ENCODE data around the gene GSTO1.
"Not testable (repeated sequence)": the region's sequence is repeated elsewhere in the genome, so short reads cannot be mapped to it uniquely, and the experiment has no call there.

The GSTO1 gene

DNA sequence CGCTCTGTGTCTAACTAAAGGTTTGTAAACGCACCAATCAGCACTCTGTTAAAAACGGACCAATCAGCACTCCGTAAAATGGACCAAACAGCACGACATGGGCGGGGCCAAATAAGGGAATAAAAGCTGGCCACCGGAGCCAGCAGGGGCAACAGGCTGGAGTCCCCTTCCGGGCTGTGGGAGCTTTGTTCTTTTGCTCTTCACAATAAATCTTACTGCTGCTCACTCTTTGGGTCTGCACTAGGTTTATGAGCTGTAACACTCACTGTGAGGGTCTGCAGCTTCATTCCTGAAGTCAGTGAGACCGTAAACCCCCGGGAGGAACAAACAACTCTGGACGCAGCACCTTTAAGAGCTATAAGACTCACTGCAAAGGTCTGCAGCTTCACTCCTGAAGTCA lies 5.8 kb upstream of the GSTO1 start:
- in situ Hi-C loops (cut with MboI; ENCODE audit: low sequenced_read_pairs) = not testable (repeated sequence)

DNA sequence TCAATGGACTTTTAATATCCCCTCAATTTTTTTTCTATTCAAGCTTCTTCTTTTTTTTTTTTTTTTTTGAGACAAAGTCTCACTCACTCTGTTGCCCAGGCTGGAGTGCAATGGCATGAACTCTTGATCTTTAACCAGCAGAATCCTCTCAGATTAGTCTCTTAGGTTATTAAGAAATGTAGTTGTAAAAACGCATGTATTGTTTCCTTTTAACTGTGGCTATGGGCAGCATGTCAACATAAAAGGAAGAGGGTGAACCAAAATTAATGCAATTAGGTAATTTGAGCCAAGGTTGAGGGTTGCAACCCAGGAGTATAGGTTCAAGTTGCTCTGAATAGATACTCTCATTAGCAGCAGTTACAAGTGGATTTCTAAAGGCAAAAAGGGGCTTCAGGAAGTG lies 4.3 kb upstream of the GSTO1 start:
- in situ Hi-C loops (cut with MboI; ENCODE audit: low sequenced_read_pairs) = no loop called here

DNA sequence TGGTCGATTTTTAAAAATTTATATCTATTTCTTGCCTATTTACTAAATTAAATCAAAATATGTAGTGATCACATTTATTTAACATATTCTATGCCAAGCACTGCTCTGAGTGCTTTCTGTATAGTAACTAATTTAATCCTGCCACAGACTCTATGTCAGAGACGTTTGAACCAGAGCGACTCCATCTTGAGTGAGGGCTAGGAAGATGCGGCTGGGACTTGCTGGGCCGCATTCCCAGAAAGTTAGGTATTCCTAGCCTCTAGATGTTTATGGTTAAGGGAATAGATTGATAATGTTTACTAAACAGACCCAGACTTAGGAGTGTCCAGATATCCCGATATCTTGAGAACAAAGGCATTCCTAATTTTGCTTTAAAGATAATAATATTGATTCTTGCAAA lies 3.2 kb upstream of the GSTO1 start:
- in situ Hi-C loops (cut with MboI; ENCODE audit: low sequenced_read_pairs) = no loop called here

DNA sequence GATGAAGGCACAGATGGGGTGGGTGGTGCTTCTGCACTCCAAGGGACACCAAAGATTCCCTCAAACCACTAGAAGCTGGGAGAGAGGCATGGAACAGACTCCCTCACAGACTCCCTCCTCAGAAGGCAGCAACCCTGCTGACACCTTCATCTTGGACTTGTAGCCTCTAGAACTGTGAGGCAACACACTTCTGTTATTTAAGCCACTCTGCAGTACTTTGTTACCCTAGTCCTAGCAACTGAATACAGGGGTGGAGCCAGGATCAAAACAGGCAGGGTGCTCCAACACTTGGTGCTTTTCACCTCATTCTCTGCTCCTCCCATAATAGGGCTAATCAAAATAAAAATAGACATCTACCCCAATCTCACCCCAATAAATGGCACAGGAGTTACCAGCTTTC lies 2.3 kb upstream of the GSTO1 start:
- in situ Hi-C loops (cut with MboI; ENCODE audit: low sequenced_read_pairs) = no loop called here

DNA sequence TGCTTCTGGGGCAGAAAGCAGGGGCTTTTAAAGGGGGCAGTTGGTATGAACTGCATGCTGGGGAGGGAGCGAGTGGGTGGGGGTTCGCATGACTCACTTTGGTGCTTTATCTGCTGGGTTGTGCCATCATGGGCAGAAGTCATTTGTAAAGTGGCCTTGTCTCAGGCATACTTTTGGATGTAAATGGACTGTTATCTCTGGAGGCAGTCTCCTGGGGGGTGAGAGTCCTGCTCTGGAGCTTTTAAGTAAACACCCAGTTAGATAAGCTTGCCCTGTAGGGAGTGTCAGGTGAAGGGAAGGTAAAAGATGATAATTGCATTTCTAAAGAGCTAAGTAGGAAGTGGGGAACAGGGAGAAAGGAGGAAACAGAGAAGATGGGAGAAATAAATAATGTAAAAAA lies 1.6 kb upstream of the GSTO1 start:
- in situ Hi-C loops (cut with MboI; ENCODE audit: low sequenced_read_pairs) = no loop called here

DNA sequence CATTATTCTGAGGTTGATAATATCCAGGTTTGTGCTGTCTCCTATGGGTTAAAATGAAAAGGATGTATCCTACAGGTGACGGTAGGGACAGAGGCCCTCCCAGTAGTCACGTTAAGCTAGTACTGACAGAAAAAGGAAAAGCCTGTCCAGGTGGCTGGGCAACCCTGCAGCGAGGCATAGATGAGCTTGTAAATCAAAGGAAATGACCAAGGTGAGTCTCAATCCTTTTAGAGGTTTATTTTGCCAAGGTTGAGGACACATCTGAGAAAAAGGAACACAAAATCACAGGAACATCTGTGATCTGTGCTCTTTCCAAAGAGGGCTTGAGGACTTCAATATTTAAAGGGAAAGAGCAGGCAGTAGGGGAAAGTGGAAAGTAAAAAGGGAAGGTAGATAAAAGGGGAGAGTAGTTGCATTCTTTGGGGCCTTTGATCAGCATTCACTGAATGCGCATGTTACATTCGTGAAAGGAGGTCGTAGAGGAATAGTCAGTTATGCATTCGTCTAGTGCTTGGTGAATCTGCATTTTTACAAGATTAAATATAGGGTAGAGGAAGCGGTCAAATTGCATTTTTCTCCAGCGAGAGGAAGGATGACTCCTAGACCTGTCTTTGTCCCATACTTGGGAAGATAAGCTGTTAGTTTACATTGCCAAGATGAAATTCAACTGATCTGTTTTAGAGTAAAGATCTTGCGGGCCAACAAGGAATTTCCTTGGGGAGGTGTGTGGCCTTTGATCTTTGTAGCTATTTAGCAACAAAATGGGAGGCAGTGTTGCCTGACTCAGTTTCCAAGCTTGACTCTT lies 884 bp upstream of the GSTO1 start:
- in situ Hi-C loops (cut with MboI; ENCODE audit: low sequenced_read_pairs) = no loop called here

DNA sequence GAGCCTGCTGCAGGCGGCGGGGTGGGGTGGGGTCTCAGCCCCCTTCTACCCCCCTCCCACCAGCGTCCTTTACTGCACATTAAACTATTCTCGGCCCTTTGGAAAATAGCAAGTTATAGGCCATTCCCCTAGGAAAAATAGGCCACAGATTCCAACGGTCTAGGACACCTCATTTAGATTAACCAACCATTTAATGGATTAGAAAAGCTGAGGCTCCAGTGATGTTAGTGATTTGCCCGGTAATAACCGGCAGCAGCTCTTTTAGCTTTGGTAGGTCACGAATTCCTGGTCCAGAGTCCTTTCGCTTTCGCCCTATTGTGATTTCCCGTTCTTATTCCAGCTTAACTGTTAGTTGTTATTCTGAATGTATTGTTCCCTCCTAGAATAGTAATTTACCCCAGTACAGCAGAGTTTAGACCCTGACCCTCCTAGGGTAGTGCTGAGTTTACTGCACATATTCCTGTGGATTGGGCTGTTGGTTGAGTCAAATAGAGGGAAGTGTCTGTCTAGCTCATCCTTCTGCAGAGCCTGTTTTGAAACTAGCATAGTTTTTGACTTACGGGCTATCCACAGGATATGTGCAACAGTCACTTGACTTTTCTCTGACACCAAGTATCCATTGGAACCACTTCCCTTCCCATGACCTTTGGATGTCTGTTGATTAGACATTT lies 754 bp downstream of the GSTO1 start:
- in situ Hi-C loops (cut with MboI; ENCODE audit: low sequenced_read_pairs) = no loop called here

DNA sequence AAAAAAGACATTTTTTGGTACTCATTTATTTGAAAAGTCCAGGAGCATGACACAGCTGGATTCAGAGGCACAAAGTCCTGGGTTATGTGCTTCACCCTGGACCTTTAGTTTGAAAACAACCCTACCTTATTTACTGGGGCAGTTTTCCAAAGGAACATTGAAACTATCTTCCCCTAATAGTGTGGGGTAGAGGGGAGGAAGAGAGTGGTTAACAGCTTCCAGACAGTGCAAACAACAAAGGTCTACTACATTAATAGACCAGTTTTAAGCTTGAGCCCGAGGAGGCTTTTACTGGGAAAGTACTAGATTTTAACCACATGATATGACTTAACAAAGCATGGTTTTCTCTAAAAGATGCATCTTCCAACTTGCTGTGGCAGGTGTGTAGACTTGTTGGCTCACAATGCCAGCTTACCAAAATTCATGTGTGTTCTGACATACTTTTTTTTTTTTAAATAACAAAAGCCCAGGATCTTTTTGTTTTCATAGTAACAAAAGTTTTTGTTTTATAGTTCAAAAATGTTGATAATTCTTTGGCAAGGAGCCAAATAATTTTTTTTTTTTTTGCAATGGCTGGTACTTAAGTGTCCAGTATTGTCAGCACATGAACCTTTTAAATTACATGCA lies 1.8 kb downstream of the GSTO1 start:
- in situ Hi-C loops (cut with MboI; ENCODE audit: low sequenced_read_pairs) = no loop called here

DNA sequence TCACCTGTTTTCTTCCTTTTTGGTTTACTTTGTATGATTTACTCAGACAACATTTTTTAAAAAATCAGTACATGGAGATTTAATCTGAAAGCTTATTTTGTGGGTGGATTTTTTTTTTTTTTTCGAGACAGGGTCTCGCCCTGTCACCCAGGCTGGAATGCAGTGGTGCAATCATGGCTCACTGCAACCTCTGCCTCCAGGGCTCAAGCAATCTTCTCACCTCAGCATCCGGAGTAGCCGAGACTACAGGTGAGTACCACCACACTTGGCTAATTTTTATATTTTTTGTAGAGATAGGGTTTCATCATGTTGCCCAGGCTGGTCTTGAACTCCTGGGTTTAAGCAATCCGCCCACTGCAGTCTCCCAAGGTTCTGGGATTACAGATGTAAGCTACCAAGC lies 2.5 kb downstream of the GSTO1 start:
- in situ Hi-C loops (cut with MboI; ENCODE audit: low sequenced_read_pairs) = no loop called here

DNA sequence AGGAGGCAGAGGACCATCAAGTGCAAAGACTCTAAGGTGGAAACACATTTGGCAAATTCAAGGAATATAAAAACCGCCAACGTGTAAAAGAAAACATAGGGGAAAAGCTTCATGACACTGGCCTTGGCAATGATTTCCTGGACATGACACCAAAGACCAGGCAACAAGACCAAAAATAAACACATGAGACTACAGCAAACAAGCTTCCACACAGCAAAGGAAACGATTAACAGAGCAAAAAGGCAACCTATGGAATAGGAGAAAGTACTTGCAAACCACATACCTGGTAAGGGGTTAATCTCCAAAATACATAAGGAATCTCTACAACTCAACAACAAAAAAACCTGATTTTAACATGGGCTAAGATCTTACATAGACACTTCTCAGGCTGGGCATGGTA lies 3.5 kb downstream of the GSTO1 start:
- in situ Hi-C loops (cut with MboI; ENCODE audit: low sequenced_read_pairs) = no loop called here

DNA sequence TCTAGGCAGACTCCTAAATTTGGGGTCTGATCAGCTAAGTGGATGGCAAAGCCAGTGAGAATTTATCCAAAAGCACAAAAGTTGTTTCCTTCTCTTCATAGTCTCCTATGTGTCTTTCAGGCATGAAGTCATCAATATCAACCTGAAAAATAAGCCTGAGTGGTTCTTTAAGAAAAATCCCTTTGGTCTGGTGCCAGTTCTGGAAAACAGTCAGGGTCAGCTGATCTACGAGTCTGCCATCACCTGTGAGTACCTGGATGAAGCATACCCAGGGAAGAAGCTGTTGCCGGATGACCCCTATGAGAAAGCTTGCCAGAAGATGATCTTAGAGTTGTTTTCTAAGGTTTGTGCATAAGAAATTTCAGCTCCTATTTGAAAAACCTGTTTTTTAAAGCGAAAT lies 4.8 kb downstream of the GSTO1 start:
- in situ Hi-C loops (cut with MboI; ENCODE audit: low sequenced_read_pairs) = no loop called here

DNA sequence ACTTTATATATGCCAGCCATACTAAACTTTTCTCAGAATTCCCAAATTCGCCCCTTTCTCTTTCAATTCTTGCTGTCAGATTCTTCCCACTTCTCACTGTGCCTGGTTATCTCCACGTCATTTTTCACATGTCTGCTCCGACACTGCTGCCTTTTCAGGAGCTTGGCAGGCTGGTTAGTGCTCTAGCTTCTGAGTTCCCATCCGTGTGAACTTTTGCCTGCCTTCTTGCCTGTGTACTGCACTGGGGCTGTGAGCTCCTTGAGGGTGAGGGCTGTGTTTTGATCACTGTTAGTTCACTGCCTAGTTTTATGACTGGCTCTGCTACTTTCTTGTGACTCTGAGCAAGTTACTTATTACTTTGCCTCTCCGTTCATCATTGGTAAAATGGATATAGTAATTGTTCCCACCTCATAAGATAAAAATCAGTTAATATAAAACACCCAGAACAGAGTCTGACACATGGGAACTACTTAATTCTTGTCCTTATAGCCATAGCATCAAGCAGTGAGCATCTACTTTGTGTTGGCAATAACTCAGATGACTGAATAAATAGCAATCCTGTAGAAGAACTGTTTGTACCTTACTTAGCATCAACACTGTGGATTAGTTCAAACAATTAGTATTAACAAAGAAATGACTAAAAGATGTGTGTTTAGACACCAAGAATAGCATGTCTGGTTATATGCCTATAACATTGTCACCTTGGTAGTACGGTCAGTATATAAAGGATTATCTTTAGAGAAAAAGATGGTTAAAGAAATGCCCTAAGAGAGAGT lies 5.5 kb downstream of the GSTO1 start:
- in situ Hi-C loops (cut with MboI; ENCODE audit: low sequenced_read_pairs) = no loop called here

DNA sequence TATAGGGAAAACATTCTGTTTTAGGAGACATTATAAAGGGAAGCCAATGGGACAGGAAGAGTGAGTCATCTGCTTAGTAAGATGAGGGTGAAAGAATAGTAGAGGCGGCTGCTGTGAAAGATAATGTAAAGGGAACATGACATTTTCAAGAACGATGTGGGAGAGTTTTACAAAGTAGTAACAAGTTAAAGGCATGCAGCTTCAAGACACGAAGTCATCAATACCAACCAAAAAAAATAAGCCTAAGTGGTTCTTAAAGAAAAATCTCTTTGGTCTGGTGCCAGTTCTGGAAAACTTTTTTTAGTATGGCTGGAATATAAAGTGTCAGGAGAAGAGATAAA lies 6.1 kb downstream of the GSTO1 start:
- in situ Hi-C loops (cut with MboI; ENCODE audit: low sequenced_read_pairs) = no loop called here

DNA sequence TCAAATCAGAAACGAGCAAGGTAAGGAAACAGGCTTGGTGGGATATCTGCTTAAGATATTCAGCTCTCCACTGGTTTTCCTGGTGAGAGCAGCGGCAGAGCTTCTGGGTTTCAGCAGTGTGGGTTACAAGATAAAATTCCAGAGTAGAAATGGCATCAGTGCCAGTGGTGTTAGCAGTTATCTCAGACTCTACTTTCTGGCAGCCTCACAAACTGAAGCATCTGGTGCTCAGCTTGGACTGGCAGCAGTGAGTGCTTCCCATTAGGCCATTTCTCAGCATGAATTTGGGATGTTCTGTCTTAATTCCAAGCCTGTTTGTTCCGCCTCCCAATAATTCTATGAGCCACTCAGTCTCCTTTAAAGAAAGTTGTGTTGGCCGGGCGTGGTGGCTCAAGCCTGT lies 7.4 kb downstream of the GSTO1 start:
- in situ Hi-C loops (cut with MboI; ENCODE audit: low sequenced_read_pairs) = no loop called here

DNA sequence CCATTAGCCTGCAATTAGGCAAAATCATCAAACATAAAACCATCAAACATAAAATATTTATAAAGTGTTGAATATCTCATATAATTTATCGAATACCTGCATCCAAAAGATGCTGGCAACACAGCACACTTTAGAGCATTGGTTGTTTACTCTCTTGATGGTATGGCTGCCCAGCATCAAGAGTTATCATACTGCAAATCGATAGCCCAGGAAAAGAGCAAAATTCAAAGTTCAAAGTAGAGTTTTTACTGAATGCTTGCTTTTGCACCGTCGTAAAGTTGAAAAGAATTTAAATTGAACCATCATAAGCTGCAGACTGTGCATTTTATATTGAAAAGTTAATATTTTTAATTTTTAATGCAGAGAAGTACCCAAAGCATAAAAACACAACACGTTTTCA lies 10.1 kb downstream of the GSTO1 start:
- in situ Hi-C loops (cut with MboI; ENCODE audit: low sequenced_read_pairs) = no loop called here

DNA sequence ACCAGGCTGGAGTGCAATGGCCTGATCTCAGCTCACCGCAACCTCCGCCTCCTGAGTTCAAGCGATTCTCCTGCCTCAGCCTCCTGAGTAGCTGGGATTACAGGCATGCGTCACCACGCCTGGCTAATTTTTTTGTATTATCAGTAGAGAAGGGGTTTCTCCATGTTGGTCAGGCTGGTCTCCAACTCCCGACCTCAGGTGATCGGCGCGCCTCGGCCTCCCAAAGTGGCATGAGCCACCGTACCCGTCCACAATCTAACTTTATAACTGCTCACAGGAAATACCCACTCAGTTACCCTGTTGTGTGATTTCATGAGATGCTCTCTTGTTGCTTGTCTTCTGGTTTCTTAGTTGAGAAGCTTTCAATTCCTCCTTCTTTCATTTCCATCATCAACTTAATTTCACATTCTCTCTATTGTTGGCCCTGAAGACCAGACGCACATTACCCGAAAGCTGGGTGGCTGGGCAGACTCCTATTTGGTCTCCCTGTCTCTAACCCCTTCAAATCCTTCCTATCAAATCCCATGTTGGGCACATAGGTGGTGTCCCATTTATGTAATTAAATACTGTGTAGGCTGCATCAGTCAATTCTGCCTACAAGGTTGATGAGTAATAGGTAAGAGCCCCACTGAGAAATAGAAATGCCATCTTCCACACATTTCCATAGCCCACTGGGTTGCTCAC lies 13.2 kb downstream of the GSTO1 start:
- in situ Hi-C loops (cut with MboI; ENCODE audit: low sequenced_read_pairs) = no loop called here

DNA sequence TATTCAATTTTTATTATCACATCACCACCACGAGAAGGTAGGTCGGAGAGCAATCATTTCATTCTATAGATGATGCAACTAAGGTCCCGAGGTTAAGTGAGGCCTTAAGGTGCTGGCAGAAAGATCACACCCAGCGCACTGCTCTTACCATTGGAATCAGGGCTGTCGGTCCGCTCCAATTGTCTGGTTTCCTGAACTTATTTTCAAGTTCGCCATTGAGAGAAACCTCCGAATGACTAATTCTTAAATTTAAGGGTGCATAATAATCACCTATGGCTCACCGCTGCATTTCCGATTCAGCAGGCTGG lies 13.7 kb downstream of the GSTO1 start:
- in situ Hi-C loops (cut with MboI; ENCODE audit: low sequenced_read_pairs) = no loop called here

DNA sequence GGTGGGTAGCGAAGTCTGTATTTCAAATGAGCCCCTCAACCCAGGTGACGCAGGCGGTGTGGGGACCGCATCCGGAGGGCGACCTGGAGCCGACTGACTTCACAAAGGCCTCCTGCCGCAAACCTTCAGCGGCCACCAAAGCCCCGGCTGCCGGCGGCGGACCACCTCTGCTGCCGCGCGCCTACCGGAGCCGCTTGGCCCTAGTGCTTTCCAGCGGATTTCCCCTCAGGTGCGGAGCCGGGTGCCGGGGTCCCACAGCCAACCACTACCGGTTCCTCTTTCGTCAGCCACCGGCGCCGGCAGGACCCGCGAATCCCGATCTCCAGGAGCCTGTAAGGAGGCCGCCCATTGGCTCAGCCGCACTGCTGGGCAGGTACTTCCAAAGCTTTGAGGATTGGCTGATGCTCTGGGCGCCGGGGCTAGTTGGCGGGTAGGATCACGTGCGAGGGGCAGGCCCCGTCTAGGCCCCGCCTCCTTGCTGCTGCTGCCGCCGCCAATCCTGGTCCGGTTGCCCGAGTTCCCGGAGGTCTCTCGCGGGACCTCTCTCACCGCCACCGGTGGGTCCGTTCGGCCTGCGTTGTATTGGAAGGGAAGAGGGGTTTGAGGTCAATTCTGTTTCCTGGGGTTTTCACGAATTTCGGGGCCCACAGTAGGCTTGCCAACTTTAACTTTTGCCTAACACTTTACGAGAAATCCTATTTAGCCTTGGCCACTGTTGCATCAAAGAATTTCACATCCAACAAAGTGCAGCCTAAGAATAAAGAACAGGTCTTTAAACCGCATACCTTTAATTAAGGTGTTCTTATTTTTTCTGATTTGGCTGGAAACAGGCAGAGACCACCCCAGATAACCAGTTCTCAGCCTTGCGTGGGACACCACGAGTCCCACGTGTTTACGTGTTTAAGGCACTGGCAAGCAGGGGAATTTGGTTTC lies 14.3 kb downstream of the GSTO1 start, which contains the start of gene GSTO2:
TSS of gene GSTO2 (plus strand) at position 472 of the 933 bp plus-strand sequence. CDS start 5,732 bp downstream, outside the sequence.
- in situ Hi-C loops (cut with MboI; ENCODE audit: low sequenced_read_pairs) = no loop called here

DNA sequence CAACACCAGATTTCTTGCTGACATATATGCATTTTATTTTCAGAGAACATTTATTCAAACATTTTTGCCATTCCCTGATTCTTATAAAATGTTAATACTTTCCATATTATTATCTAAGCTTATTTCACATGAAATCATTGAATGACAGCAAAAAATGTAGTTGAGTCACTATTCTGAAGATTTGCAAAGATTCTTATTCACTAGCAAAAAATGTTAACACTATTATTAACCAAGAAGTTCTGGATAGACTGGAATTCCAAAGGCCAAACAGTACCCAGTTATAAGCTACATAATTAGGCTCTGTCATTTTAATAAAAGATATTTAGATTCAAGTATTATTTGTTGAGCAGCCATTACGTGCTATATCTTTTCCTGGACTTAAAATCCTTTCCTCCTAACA lies 18.6 kb downstream of the GSTO1 start:
- in situ Hi-C loops (cut with MboI; ENCODE audit: low sequenced_read_pairs) = no loop called here
